ENCODE results near the gene IFNE. TPM values are rescaled to one million over a fixed set of nuclear protein-coding genes. Genes with fewer than 3 reads are reported as not detected.

Gene IFNE
- total RNA-seq, 1 donor from 2014 or later, result not detected

DNA sequence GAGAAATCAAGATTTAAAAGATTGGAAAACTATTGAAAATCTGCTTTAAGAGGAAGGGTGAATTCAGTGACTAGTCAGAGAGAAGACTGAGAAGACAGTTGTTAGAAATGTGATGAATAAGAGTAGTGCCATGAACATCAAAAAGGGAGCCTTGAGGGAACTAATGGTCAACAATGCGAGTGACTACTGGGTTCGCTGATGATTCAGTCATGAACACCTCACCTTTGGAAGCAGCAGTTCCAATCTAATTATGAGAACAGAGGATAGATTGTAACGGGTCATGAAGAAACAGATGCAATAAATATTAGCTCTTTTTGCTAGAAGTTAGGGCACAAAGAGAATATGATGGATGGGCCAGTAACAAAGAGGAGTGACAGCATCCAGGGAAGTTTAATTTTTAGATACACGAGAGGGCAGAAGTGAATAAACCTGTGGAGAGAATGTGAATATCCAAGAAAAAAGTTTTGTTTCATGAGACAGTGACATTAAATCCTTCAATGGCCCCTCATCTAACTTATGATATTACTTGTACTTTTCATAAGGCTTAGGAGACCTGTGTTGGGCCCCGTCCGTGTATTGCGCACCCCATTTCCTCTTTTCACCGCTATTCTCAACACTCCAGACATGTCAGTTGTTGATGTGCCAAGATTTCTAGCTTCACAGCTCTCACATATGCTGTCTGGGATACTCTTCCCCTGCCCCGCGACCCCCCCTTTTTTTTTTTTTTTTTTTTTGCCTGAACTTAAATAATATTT is 23.5 kb upstream of the IFNE start:
- intact Hi-C loops (cut with micrococcal nuclease), result no loop called here
- TF ChIP-seq, protein P1, sequence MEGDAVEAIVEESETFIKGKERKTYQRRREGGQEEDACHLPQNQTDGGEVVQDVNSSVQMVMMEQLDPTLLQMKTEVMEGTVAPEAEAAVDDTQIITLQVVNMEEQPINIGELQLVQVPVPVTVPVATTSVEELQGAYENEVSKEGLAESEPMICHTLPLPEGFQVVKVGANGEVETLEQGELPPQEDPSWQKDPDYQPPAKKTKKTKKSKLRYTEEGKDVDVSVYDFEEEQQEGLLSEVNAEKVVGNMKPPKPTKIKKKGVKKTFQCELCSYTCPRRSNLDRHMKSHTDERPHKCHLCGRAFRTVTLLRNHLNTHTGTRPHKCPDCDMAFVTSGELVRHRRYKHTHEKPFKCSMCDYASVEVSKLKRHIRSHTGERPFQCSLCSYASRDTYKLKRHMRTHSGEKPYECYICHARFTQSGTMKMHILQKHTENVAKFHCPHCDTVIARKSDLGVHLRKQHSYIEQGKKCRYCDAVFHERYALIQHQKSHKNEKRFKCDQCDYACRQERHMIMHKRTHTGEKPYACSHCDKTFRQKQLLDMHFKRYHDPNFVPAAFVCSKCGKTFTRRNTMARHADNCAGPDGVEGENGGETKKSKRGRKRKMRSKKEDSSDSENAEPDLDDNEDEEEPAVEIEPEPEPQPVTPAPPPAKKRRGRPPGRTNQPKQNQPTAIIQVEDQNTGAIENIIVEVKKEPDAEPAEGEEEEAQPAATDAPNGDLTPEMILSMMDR (IDR thresholded peaks at IDR 0.05; ENCODE audit: borderline replicate concordance), result no peak
- no peaks in the 10 kb centered on the region for H3K27me3 ChIP-seq (ENCODE audit: low read depth)

DNA sequence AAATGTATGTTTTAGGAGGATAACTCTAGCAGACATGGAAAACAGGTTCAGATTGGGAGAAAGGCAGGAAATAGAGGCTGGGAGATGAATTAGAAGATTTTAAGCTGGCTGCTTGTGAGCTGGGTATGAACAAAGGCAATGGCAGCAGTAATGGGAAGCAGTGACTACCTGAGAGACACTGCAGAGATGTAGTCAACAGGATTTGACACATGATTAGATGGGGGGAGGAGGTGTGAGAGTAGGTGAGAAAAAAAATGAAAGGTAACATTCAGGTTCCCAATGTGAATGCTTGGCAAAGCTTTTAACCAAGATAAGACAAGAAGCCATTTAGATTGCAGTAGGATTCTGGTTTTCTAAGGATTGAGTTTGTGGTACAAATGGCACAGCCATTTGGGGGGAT is 22.8 kb upstream of the IFNE start:
- no peak overlapping the region for H3K4me3 ChIP-seq
- no peak overlapping the region for H3K27ac ChIP-seq (replicated peaks)
- no peak for DNase-seq
- no peaks in the 10 kb centered on the region for H3K27me3 ChIP-seq (ENCODE audit: low read depth)
- TF ChIP-seq, protein P1 (IDR thresholded peaks at IDR 0.05; ENCODE audit: borderline replicate concordance), result no peak
- intact Hi-C loops (cut with micrococcal nuclease), result no loop called here
- H3K9me3 ChIP-seq (replicated peaks), result no peaks in the 10 kb centered on the region
- H3K36me3 ChIP-seq, result no peaks in the 10 kb centered on the region
- H3K4me1 ChIP-seq, result no peaks in the 10 kb centered on the region

More for the DNA sequence above, 23.5 kb upstream of the IFNE start:
- no peak for DNase-seq
- Histone ChIP-seq H3K4me3 (no peak overlapping the region), H3K36me3 (no peaks in the 10 kb centered on the region), H3K4me1 (no peaks in the 10 kb centered on the region), H3K27ac (replicated peaks) (no peak overlapping the region), H3K9me3 (replicated peaks) (no peaks in the 10 kb centered on the region)

DNA sequence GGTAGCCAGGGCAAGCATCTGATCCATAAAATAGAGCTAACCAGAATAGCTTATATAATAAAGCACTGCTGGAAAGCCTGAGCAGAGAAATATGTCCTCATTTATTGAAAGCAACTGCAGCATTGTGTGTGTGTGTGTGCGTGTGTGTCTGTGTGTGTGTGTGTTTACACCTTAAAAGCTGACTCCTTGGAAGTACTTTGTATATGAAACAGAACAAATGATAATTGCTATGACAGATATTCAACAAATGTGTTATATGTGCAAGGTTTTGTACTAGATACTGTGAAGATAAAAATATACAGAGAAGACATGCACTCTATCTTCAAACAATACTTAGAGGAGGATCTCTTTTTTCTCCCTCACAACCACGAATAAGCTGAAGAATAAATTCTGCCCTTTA is 22.0 kb upstream of the IFNE start:
- DNase-seq, result no peak
- TF ChIP-seq, protein P1 (IDR thresholded peaks at IDR 0.05; ENCODE audit: borderline replicate concordance), result no peak

DNA sequence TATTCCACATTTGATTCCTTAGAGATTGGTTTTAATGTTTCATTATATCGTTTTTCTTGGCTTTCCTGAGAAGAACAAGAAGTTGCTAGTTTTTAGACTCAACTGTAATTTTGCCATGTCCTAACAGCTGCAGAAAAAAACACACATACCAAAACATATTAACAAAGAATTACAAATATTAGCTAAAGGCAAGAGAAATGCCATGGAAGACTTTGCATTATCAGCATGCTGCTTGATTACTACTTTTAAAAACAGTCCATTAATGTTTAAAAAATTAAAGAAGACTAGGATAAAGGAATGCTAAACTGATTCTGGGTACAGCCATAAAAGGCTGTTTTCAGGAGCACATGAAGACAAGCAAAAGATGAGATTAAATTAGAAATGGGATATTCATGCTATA is 20.5 kb upstream of the IFNE start:
- DNase-seq, result no peak
- intact Hi-C loops (cut with micrococcal nuclease), result no loop called here
- no peaks in the 10 kb centered on the region for H3K9me3 ChIP-seq (replicated peaks)
- no peaks in the 10 kb centered on the region for H3K4me1 ChIP-seq
- no peak overlapping the region for H3K27ac ChIP-seq (replicated peaks)
- H3K36me3 ChIP-seq, result no peaks in the 10 kb centered on the region
- H3K27me3 ChIP-seq (ENCODE audit: low read depth), result no peaks in the 10 kb centered on the region
- TF ChIP-seq, protein P1 (IDR thresholded peaks at IDR 0.05; ENCODE audit: borderline replicate concordance), result no peak
- no peak overlapping the region for H3K4me3 ChIP-seq

More for the DNA sequence above, 22.0 kb upstream of the IFNE start:
- no peaks in the 10 kb centered on the region for H3K4me1 ChIP-seq
- no peaks in the 10 kb centered on the region for H3K9me3 ChIP-seq (replicated peaks)
- H3K36me3 ChIP-seq, result no peaks in the 10 kb centered on the region
- no peaks in the 10 kb centered on the region for H3K27me3 ChIP-seq (ENCODE audit: low read depth)
- H3K27ac ChIP-seq (replicated peaks), result no peak overlapping the region
- H3K4me3 ChIP-seq, result no peak overlapping the region
- intact Hi-C loops (cut with micrococcal nuclease), result no loop called here

DNA sequence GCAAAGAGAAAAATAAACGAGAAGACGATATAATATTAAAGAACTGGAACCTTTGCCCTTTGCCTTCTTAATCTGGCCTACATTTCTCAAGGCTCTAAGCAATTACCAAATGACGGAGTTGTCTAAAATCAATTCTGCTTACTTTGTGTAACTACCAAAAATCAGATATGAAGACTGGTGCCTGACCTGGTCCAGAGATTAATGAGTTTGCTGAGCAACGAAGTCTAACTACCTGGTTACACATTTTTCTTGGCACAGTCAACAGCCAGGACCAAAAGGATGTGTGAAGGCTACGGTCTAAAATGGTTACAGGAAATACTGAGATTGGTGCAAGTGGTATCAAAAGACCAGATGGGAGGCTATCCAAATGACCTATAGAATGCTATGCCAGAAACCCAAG is 17.8 kb upstream of the IFNE start:
- Histone ChIP-seq H3K4me3 (no peak overlapping the region), H3K27ac (replicated peaks) (no peak overlapping the region), H3K9me3 (replicated peaks) (no peaks in the 10 kb centered on the region), H3K36me3 (no peaks in the 10 kb centered on the region), H3K4me1 (no peaks in the 10 kb centered on the region), H3K27me3 (ENCODE audit: low read depth) (no peaks in the 10 kb centered on the region)
- intact Hi-C loops (cut with micrococcal nuclease), result no loop called here
- TF ChIP-seq, protein P1 (IDR thresholded peaks at IDR 0.05; ENCODE audit: borderline replicate concordance), result no peak
- no peak for DNase-seq
